ENCODE data around the gene CEP57L1.

GRCh38 chr6:109059571-109060021 is 35.7 kb upstream of the CEP57L1 start:
- TF ChIP-seq EZH2 (IDR thresholded peaks at IDR 0.05; ENCODE audit: insufficient read depth, poor library complexity, severe bottlenecking) (no peak), EZH2phosphoT487 (IDR thresholded peaks at IDR 0.05; ENCODE audit: insufficient read depth, low read depth) (no peak)
